Loucy (cell line): ENCODE data around the gene CD96.

Experiments
- EZH2phosphoT487 ChIP-seq: fragments of 200-600 bp; IDR thresholded peaks from 2 replicates; pipeline ENCODE4 v1.6.1; 2018; ENCODE audit warnings: antibody characterized with exemption, mild to moderate bottlenecking, moderate library complexity, borderline replicate concordance
- TF ChIP-seq, protein P1 (sequence below): fragments of 200-600 bp; sonication (generic); conservative IDR thresholded peaks from 2 replicates; pipeline ENCODE4 v1.5.1; 2014; ENCODE audit warnings: mild to moderate bottlenecking, antibody characterized with exemption, low read length

DNA sequence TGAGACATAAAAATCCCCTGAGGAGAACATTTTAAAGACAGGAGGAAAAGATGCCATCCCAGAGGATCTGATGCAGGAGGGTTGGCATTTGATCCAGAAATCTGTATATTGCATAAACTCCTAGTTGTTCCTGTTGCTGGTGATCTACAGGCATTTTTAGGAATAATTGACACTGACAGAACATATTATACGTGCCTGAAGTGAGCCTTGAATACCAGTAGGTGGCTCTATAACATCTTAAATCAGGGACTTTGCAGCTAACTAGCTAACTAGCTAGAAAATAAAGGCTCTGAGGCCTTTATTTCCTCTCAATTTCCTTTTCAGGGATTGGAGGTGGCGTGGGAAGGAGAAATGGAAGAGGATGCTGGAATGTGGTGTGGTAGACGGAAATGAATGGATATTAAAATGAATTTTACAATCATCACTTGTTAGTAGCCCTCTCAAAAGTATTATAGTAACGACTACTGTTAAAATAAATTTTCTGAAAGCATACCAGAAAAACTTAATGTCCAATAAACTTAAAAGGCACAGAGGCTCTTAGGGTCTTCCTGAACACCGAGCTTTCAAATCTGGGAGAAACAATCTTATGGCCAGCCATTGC is 127.0 kb downstream of the CD96 start:
- TF ChIP-seq, protein P1, sequence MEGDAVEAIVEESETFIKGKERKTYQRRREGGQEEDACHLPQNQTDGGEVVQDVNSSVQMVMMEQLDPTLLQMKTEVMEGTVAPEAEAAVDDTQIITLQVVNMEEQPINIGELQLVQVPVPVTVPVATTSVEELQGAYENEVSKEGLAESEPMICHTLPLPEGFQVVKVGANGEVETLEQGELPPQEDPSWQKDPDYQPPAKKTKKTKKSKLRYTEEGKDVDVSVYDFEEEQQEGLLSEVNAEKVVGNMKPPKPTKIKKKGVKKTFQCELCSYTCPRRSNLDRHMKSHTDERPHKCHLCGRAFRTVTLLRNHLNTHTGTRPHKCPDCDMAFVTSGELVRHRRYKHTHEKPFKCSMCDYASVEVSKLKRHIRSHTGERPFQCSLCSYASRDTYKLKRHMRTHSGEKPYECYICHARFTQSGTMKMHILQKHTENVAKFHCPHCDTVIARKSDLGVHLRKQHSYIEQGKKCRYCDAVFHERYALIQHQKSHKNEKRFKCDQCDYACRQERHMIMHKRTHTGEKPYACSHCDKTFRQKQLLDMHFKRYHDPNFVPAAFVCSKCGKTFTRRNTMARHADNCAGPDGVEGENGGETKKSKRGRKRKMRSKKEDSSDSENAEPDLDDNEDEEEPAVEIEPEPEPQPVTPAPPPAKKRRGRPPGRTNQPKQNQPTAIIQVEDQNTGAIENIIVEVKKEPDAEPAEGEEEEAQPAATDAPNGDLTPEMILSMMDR: peak; percentile 92
- no peak for TF ChIP-seq EZH2phosphoT487
